C1 segment of cervical spinal cord (tissue), 14 donors: ENCODE measurements around the gene CHRNA4.

ENCODE experiments used
- DNase-seq, 14 donors: peaks; one replicate each; lab custom pipeline; 2025; lab: John Stamatoyannopoulos, UW

The CHRNA4 gene

GRCh38 chr20:63377951-63378381 lies 16.8 kb upstream of the CHRNA4 start:
- DNase-seq, result no peak

- no peak for DNase-seq
These were observed 16.2 kb upstream of the CHRNA4 start for GRCh38 chr20:63377256-63377941.

GRCh38 chr20:63376283-63377250 lies 15.4 kb upstream of the CHRNA4 start:
- no peak for DNase-seq

- DNase-seq, result no peak
These were observed 14.3 kb upstream of the CHRNA4 start for GRCh38 chr20:63375438-63375837.

GRCh38 chr20:63374504-63374903 lies 13.4 kb upstream of the CHRNA4 start:
- DNase-seq, result no peak

- no peak for DNase-seq
These were observed 12.8 kb upstream of the CHRNA4 start for GRCh38 chr20:63373996-63374395.

- DNase-seq, result no peak
These were observed 12.1 kb upstream of the CHRNA4 start for GRCh38 chr20:63372971-63373885.

- DNase-seq, result no peak
These were observed 10.2 kb upstream of the CHRNA4 start for GRCh38 chr20:63371291-63371865.

- DNase-seq, result peak in 1 of 14 donors; percentile 74
These were observed 9.6 kb upstream of the CHRNA4 start for GRCh38 chr20:63370618-63371187.

- no peak for DNase-seq
These were observed 8.8 kb upstream of the CHRNA4 start for GRCh38 chr20:63369724-63370617.

GRCh38 chr20:63369024-63369530 lies 7.9 kb upstream of the CHRNA4 start:
- no peak for DNase-seq

GRCh38 chr20:63368151-63368550 lies 7.0 kb upstream of the CHRNA4 start:
- no peak for DNase-seq

- DNase-seq, result no peak
These were observed 6.4 kb upstream of the CHRNA4 start for GRCh38 chr20:63367446-63368055.

GRCh38 chr20:63366390-63367365 lies 5.5 kb upstream of the CHRNA4 start:
- DNase-seq, result no peak

GRCh38 chr20:63365601-63366389 lies 4.6 kb upstream of the CHRNA4 start:
- no peak for DNase-seq

GRCh38 chr20:63364801-63365585 lies 3.8 kb upstream of the CHRNA4 start:
- peak in 1 of 14 donors; percentile 87 for DNase-seq
